ENCODE results near the gene CEACAM6.

The CEACAM6 gene

DNA sequence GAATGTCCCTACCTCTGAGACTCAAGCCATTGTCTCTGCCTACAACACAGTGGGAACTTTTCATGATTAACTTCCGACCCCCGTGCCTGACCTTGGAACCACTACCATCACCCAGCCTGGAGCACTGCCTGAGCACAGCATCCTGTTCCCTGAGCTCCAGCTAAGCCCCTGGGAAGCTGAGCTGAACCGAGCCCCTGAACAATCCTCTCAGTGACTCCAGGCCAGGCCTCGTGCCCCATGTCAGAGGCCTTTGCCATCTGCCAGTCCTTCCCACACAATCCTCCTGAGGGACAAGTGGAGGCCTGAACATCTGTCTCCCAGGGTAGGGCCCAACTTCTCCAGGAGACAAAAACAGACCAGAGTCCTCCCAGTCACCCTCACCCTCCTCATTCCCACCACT, 58.6 kb downstream of the CEACAM6 start:
- no peak overlapping the region for H3K4me2 ChIP-seq (ENCODE audit: low read length)
- no peak overlapping the region for H2AFZ ChIP-seq (ENCODE audit: low read length)
- no peaks in the 10 kb centered on the region for H4K20me1 ChIP-seq (ENCODE audit: insufficient read depth, low read length)
- no peaks in the 10 kb centered on the region for H3K9me2 ChIP-seq (ENCODE audit: low read depth, low read length)
- H3K27me3 ChIP-seq (ENCODE audit: insufficient read depth, low read length), result no peaks in the 10 kb centered on the region
- H3K9ac ChIP-seq (ENCODE audit: low read length), result no peak overlapping the region
- no peaks in the 10 kb centered on the region for H3K79me2 ChIP-seq (ENCODE audit: insufficient read depth, low read length)
- H3K4me3 ChIP-seq (ENCODE audit: low read depth, low read length, poor library complexity, severe bottlenecking), result no peak overlapping the region
- no peaks in the 10 kb centered on the region for H3K36me3 ChIP-seq (ENCODE audit: insufficient read depth, low read length)
- no peaks in the 10 kb centered on the region for H3K9me3 ChIP-seq (ENCODE audit: low read length)
- no peaks in the 10 kb centered on the region for H3K4me1 ChIP-seq (ENCODE audit: insufficient read depth, low read length, severe bottlenecking)
- no peak overlapping the region for H3K27ac ChIP-seq (ENCODE audit: low read depth, low read length, poor library complexity, severe bottlenecking)
- H3F3A ChIP-seq (ENCODE audit: insufficient read depth, low read length), result no peaks in the 10 kb centered on the region
- TF ChIP-seq, protein P1, sequence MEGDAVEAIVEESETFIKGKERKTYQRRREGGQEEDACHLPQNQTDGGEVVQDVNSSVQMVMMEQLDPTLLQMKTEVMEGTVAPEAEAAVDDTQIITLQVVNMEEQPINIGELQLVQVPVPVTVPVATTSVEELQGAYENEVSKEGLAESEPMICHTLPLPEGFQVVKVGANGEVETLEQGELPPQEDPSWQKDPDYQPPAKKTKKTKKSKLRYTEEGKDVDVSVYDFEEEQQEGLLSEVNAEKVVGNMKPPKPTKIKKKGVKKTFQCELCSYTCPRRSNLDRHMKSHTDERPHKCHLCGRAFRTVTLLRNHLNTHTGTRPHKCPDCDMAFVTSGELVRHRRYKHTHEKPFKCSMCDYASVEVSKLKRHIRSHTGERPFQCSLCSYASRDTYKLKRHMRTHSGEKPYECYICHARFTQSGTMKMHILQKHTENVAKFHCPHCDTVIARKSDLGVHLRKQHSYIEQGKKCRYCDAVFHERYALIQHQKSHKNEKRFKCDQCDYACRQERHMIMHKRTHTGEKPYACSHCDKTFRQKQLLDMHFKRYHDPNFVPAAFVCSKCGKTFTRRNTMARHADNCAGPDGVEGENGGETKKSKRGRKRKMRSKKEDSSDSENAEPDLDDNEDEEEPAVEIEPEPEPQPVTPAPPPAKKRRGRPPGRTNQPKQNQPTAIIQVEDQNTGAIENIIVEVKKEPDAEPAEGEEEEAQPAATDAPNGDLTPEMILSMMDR (IDR thresholded peaks at IDR 0.05; ENCODE audit: low read length), result no peak
- TF ChIP-seq EZH2 (IDR thresholded peaks at IDR 0.05; ENCODE audit: borderline replicate concordance, low read length), result no peak

DNA sequence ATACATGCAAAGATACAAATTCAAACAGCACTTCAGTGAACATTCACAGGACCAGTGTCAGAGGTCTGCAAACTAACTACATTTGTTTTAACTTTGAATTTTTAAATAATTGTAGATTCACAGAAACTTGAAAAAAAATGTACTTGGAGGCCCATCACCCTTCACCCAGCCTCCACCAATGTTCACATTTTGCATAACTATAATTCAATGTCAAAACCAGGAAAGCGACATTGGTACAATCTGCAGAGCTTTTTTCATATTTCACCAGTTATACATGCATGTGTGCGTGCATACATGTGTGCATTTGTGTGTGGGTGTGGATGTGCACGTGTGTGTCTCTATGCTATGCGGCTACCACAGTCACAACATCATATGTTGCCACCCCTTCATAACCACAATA, 60.0 kb downstream of the CEACAM6 start:
- Histone ChIP-seq H3K4me3 (ENCODE audit: low read depth, low read length, poor library complexity, severe bottlenecking) (no peak overlapping the region), H4K20me1 (ENCODE audit: insufficient read depth, low read length) (no peaks in the 10 kb centered on the region), H3K9ac (ENCODE audit: low read length) (no peak overlapping the region), H3K27ac (ENCODE audit: low read depth, low read length, poor library complexity, severe bottlenecking) (no peak overlapping the region), H3K36me3 (ENCODE audit: insufficient read depth, low read length) (no peaks in the 10 kb centered on the region), H3K4me1 (ENCODE audit: insufficient read depth, low read length, severe bottlenecking) (no peaks in the 10 kb centered on the region), H2AFZ (ENCODE audit: low read length) (no peak overlapping the region), H3K27me3 (ENCODE audit: insufficient read depth, low read length) (no peaks in the 10 kb centered on the region), H3K79me2 (ENCODE audit: insufficient read depth, low read length) (no peaks in the 10 kb centered on the region), H3K9me2 (ENCODE audit: low read depth, low read length) (no peaks in the 10 kb centered on the region), H3K4me2 (ENCODE audit: low read length) (no peak overlapping the region), H3K9me3 (ENCODE audit: low read length) (no peaks in the 10 kb centered on the region), H3F3A (ENCODE audit: insufficient read depth, low read length) (no peaks in the 10 kb centered on the region)
- TF ChIP-seq EZH2 (IDR thresholded peaks at IDR 0.05; ENCODE audit: borderline replicate concordance, low read length), result no peak
- TF ChIP-seq, protein P1 (IDR thresholded peaks at IDR 0.05; ENCODE audit: low read length), result no peak

DNA sequence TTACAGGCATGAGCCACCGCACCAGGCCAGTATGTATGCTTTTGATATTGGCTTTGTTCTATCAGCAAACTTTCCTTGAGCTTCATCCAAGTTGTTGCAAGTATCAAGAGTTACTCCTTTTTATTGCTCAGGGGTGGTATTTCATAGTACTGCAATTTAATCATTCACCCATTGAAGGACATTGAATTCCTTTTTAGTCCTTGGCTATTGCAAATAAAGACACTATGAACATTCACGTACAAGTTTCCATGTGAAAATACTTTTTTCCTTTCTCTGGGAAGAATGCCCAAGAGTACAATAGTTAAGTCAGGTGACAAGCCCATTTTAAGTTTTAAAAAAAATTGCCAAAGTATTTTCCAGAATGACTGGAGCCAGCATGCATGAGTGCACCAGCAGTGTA, 61.4 kb downstream of the CEACAM6 start:
- no peaks in the 10 kb centered on the region for H3K36me3 ChIP-seq (ENCODE audit: insufficient read depth, low read length)
- TF ChIP-seq, protein P1 (IDR thresholded peaks at IDR 0.05; ENCODE audit: low read length), result no peak
- no peak for TF ChIP-seq EZH2 (IDR thresholded peaks at IDR 0.05; ENCODE audit: borderline replicate concordance, low read length)
- H2AFZ ChIP-seq (ENCODE audit: low read length), result no peak overlapping the region
- no peaks in the 10 kb centered on the region for H3K27me3 ChIP-seq (ENCODE audit: insufficient read depth, low read length)
- no peaks in the 10 kb centered on the region for H3F3A ChIP-seq (ENCODE audit: insufficient read depth, low read length)
- H3K4me3 ChIP-seq (ENCODE audit: low read depth, low read length, poor library complexity, severe bottlenecking), result no peak overlapping the region
- no peaks in the 10 kb centered on the region for H3K9me3 ChIP-seq (ENCODE audit: low read length)
- no peaks in the 10 kb centered on the region for H3K9me2 ChIP-seq (ENCODE audit: low read depth, low read length)
- H3K9ac ChIP-seq (ENCODE audit: low read length), result no peak overlapping the region
- no peaks in the 10 kb centered on the region for H3K79me2 ChIP-seq (ENCODE audit: insufficient read depth, low read length)
- H3K4me1 ChIP-seq (ENCODE audit: insufficient read depth, low read length, severe bottlenecking), result no peaks in the 10 kb centered on the region
- H4K20me1 ChIP-seq (ENCODE audit: insufficient read depth, low read length), result no peaks in the 10 kb centered on the region
- no peak overlapping the region for H3K4me2 ChIP-seq (ENCODE audit: low read length)
- H3K27ac ChIP-seq (ENCODE audit: low read depth, low read length, poor library complexity, severe bottlenecking), result no peak overlapping the region
